ENCODE data around the gene HRH1. TPM values are rescaled to one million over a fixed set of nuclear protein-coding genes. Genes with fewer than 3 reads are reported as not detected.
"Not testable (repeated sequence)": the region's sequence is repeated elsewhere in the genome, so short reads cannot be mapped to it uniquely, and the experiment has no call there.

HRH1 gene
- total RNA-seq, 1 donor from 2014 or later: 10.5 TPM

- no peak for DNase-seq (ENCODE audit: low spot score)
Measured at GRCh38 chr3:11204697-11205348, 50.5 kb downstream of the HRH1 start.

- DNase-seq (ENCODE audit: low spot score): not testable (repeated sequence)
Measured at GRCh38 chr3:11205881-11206280, 51.6 kb downstream of the HRH1 start.

- DNase-seq (ENCODE audit: low spot score): no peak
Measured at GRCh38 chr3:11206316-11206715, 52.0 kb downstream of the HRH1 start.

GRCh38 chr3:11206953-11207352, 52.7 kb downstream of the HRH1 start:
- DNase-seq (ENCODE audit: low spot score): no peak

GRCh38 chr3:11211531-11212298, 57.4 kb downstream of the HRH1 start:
- DNase-seq (ENCODE audit: low spot score): no peak

GRCh38 chr3:11212299-11212608, 58.0 kb downstream of the HRH1 start:
- DNase-seq (ENCODE audit: low spot score): no peak

- no peak for DNase-seq (ENCODE audit: low spot score)
Measured at GRCh38 chr3:11212784-11213183, 58.5 kb downstream of the HRH1 start.

- DNase-seq (ENCODE audit: low spot score): no peak
Measured at GRCh38 chr3:11213810-11214450, 59.6 kb downstream of the HRH1 start.

- DNase-seq (ENCODE audit: low spot score): no peak
Measured at GRCh38 chr3:11214451-11214978, 60.2 kb downstream of the HRH1 start.

GRCh38 chr3:11217370-11217769, 63.1 kb downstream of the HRH1 start:
- DNase-seq (ENCODE audit: low spot score): not testable (repeated sequence)

- no peak for DNase-seq (ENCODE audit: low spot score)
Measured at GRCh38 chr3:11220230-11220629, 65.9 kb downstream of the HRH1 start.

GRCh38 chr3:11221818-11222415, 67.6 kb downstream of the HRH1 start:
- no peak for DNase-seq (ENCODE audit: low spot score)

GRCh38 chr3:11224010-11224409, 69.7 kb downstream of the HRH1 start:
- DNase-seq (ENCODE audit: low spot score): no peak

- no peak for DNase-seq (ENCODE audit: low spot score)
Measured at GRCh38 chr3:11224870-11225229, 70.6 kb downstream of the HRH1 start.

- DNase-seq (ENCODE audit: low spot score): peak; percentile 60
Measured at GRCh38 chr3:11226042-11226370, 71.7 kb downstream of the HRH1 start.

GRCh38 chr3:11228041-11228440, 73.7 kb downstream of the HRH1 start:
- no peak for DNase-seq (ENCODE audit: low spot score)

- no peak for DNase-seq (ENCODE audit: low spot score)
Measured at GRCh38 chr3:11230125-11230524, 75.8 kb downstream of the HRH1 start.

- no peak for DNase-seq (ENCODE audit: low spot score)
Measured at GRCh38 chr3:11230832-11231231, 76.5 kb downstream of the HRH1 start.

GRCh38 chr3:11235385-11235784, 81.1 kb downstream of the HRH1 start:
- no peak for DNase-seq (ENCODE audit: low spot score)

GRCh38 chr3:11236588-11237461, 82.5 kb downstream of the HRH1 start:
- peak; percentile 61 for DNase-seq (ENCODE audit: low spot score)

GRCh38 chr3:11238060-11238459, 83.8 kb downstream of the HRH1 start:
- DNase-seq (ENCODE audit: low spot score): no peak

- no peak for DNase-seq (ENCODE audit: low spot score)
Measured at GRCh38 chr3:11238880-11239279, 84.6 kb downstream of the HRH1 start.

Measured in ureter (tissue), 1 donor.